Measurements from ENCODE around the gene TAOK3. TPM values are rescaled to one million over a fixed set of nuclear protein-coding genes. Genes with fewer than 3 reads are reported as not detected.

Gene TAOK3
- total RNA-seq, 2 experiments from 2014 or later: 60.2 to 63.4 TPM

DNA sequence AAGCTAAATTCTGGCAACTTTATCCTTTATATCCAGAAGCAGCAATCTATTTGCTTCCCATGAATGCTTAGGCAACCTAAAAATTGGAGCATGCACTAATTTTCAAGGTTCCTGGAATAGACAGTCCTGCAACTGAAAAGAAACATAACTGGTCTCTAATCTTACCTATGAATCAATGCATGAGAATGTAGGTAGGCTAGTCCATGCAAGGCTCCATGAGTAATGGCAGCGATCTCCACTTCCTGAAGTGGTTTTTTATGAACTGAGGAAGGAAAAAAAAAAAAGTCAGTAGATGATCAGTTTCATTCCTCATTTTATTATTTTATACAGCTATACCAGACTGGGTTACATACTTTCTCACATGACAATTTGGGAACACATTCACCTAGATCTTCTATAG lies 134.8 kb downstream of the TAOK3 start:
- Mint-ChIP-seq H3K27me3 (no peaks in the 10 kb centered on the region), H3K36me3 (peaks cover 43% of the 10 kb centered on the region), H3K4me1 (peaks cover 14% of the 10 kb centered on the region), H3K4me3 (no peak overlapping the region), H3K9me3 (no peaks in the 10 kb centered on the region), H3K27ac (no peak overlapping the region)
- POLR2A ChIA-PET: no interaction called here
- ATAC-seq (ENCODE audit: low read depth): no peak
- no peak for DNase-seq

DNA sequence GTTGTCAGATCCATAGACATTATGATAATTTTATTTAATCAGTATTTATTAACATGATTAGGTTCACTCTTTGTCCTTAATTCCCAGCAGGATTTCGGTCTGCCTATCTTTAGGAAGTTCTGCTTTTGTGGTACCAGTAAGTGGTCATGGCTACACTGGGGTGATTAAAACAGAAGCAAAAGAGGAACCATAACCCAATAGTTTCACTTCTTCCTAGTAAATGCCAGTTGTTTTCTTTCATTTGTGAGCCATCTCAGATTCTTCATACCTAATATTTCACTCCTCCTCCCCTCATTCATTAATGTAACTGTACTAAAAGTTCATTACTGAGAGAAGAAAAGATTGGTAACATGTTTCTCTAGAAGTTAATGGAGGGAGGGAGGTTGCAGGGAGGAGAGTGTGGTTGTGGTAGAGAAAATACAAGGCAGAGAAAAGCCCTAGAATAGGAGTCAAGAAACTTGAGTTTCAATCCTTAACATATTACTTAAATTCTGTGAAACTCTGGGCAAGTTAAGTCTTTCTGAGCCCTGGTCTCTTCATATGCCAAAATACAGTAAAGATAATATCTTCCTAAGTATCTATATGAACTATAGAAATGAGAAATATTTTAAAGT lies 135.5 kb downstream of the TAOK3 start:
- H3K4me3 Mint-ChIP-seq: no peak overlapping the region
- H3K27ac Mint-ChIP-seq: no peak overlapping the region
- DNase-seq: no peak
- peaks cover 48% of the 10 kb centered on the region for H3K36me3 Mint-ChIP-seq
- POLR2A ChIA-PET: no interaction called here
- no peaks in the 10 kb centered on the region for H3K9me3 Mint-ChIP-seq
- no peaks in the 10 kb centered on the region for H3K27me3 Mint-ChIP-seq
- peaks cover 14% of the 10 kb centered on the region for H3K4me1 Mint-ChIP-seq
- no peak for ATAC-seq (ENCODE audit: low read depth)

DNA sequence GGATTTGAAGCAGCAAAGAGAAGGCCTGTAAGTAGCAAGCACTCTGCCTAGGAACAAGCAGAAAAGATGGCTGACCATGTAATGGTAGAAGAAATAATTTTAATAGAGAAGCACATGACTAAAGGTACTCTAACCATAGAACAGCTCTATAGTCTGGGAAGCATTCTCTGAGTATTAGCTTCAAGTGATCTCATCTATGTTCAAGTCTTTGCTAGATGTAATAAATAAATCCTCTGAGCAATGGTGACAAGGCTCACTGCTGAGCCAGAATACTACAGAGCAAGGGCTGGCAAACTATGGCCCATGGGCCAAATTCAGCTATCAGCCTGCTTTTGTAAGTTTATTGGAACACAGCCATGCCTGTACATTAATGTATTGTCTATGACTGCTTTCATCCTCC lies 152.0 kb downstream of the TAOK3 start:
- ATAC-seq (ENCODE audit: low read depth) (no peak), DNase-seq (no peak)
- POLR2A ChIA-PET: no interaction called here
- peaks cover 2% of the 10 kb centered on the region for H3K4me1 Mint-ChIP-seq
- H3K9me3 Mint-ChIP-seq: no peaks in the 10 kb centered on the region
- H3K4me3 Mint-ChIP-seq: no peak overlapping the region
- no peaks in the 10 kb centered on the region for H3K27me3 Mint-ChIP-seq
- peaks cover 13% of the 10 kb centered on the region for H3K36me3 Mint-ChIP-seq
- H3K27ac Mint-ChIP-seq: no peak overlapping the region

DNA sequence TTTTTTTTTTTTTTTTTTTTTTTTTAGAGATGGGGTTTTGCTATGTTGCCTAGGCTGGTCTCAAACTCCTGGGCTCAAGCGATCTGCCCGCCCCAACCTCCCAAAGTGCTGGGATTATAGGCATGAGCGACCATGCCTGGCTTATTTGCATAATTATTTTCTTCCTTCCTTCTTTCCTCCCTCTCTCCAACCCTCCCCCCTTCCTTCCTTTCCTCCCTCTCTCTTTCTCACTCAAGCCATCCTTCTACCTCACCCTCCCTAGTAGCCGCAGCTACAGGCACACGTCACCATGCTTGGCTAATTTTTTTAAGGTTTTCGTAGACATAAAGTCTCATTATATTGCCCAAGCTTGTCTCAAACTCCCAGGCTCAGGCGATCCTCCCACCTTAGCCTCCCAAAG lies 152.9 kb downstream of the TAOK3 start:
- Mint-ChIP-seq H3K4me1 (peaks cover 2% of the 10 kb centered on the region), H3K27me3 (no peaks in the 10 kb centered on the region), H3K4me3 (no peak overlapping the region), H3K9me3 (no peaks in the 10 kb centered on the region), H3K27ac (no peak overlapping the region), H3K36me3 (peaks cover 13% of the 10 kb centered on the region)
- no peak for ATAC-seq (ENCODE audit: low read depth)
- POLR2A ChIA-PET: interaction anchor here (0.6 kb wide), 1 partner anchor 1720 kb away, joined by 3 read pairs; no protein-coding TSS in a partner anchor
- no peak for DNase-seq

DNA sequence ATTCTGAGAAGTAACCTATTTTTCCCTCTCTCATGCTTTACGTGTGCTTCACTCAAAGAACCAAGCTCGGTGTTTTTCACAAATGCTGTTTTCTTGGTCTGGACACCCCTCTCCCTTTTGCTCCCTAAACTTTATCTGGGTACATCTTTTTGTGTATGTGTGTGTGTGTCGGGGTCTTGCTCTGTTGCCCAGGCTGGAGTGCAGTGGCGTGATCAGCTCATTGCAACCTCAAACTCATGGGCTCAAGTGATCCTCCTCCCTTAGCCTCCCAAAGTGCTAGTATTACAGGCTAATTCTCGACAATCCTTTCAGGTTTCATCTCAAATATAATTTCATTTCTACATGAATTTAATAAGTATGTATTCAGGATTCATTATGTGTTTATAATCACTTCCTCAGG lies 153.6 kb downstream of the TAOK3 start:
- H3K4me1 Mint-ChIP-seq: peaks cover 2% of the 10 kb centered on the region
- POLR2A ChIA-PET: interaction anchor here (0.6 kb wide), 1 partner anchor 1719 kb away, joined by 3 read pairs; no protein-coding TSS in a partner anchor
- no peak overlapping the region for H3K27ac Mint-ChIP-seq
- no peaks in the 10 kb centered on the region for H3K27me3 Mint-ChIP-seq
- no peaks in the 10 kb centered on the region for H3K9me3 Mint-ChIP-seq
- ATAC-seq (ENCODE audit: low read depth) (no peak), DNase-seq (no peak)
- no peak overlapping the region for H3K4me3 Mint-ChIP-seq
- H3K36me3 Mint-ChIP-seq: peaks cover 13% of the 10 kb centered on the region

DNA sequence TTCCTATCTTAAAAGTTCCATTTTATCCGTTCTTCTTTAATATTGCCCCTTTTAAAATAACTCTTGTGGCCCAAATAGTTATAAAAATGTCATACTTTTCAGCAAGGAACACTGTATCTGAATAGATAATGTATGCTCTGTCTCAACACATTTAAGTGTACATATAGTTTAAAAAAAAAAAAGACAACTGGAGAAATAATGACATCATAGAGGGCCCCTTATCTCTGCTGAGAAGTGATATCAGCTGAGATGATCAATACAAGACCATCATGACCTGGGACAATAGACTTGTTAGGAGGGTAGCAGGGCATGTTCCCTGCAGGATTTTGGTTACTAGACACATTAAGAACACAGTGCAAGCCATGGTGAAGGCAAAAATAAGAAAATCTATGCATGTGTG lies 159.3 kb downstream of the TAOK3 start:
- DNase-seq (no peak), ATAC-seq (ENCODE audit: low read depth) (no peak)
- peaks cover 2% of the 10 kb centered on the region for H3K4me1 Mint-ChIP-seq
- H3K27me3 Mint-ChIP-seq: no peaks in the 10 kb centered on the region
- POLR2A ChIA-PET: no interaction called here
- H3K4me3 Mint-ChIP-seq: no peak overlapping the region
- peaks cover 6% of the 10 kb centered on the region for H3K36me3 Mint-ChIP-seq
- H3K9me3 Mint-ChIP-seq: no peaks in the 10 kb centered on the region
- H3K27ac Mint-ChIP-seq: no peak overlapping the region

DNA sequence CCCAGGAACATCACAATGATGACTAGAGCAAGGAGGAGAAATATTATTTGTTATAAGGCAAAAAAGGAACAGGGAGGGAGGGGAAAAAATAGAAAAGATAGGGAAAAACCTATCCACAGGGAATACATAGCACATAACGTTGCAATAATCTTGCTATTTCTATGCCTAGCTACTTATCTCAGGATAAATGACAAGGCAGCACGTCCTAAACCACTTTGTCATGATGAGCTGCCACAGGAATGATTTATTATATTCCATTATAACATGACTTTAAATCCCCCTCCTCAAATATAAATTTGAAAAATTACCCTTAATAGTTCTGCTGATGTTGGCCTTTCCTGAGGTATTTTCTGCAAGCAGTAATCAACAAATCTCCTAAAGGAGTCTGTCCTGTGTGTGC lies 160.1 kb downstream of the TAOK3 start:
- no peak overlapping the region for H3K27ac Mint-ChIP-seq
- POLR2A ChIA-PET: no interaction called here
- DNase-seq (no peak), ATAC-seq (ENCODE audit: low read depth) (no peak)
- H3K4me1 Mint-ChIP-seq: peaks cover 2% of the 10 kb centered on the region
- no peaks in the 10 kb centered on the region for H3K27me3 Mint-ChIP-seq
- H3K9me3 Mint-ChIP-seq: no peaks in the 10 kb centered on the region
- H3K36me3 Mint-ChIP-seq: peaks cover 6% of the 10 kb centered on the region
- H3K4me3 Mint-ChIP-seq: no peak overlapping the region

DNA sequence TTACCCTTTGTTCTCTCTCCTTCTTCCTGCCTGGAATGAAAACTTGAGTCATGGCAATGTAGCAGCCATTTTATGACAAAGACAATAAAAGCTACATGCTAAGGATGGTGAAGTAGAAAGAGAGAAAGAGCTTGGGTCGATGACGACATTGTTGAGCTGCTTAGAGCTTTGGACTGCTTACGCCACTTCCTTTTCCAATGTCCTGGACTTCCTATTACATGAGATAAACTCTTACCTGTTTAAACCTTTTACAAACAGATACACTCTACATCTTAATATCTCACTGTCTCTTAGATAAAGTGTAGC lies 166.6 kb downstream of the TAOK3 start:
- no peak overlapping the region for H3K27ac Mint-ChIP-seq
- H3K36me3 Mint-ChIP-seq: peaks cover 6% of the 10 kb centered on the region
- H3K27me3 Mint-ChIP-seq: no peaks in the 10 kb centered on the region
- H3K9me3 Mint-ChIP-seq: no peaks in the 10 kb centered on the region
- H3K4me1 Mint-ChIP-seq: peaks cover 7% of the 10 kb centered on the region
- no peak for DNase-seq
- POLR2A ChIA-PET: interaction anchor here (0.6 kb wide), 1 partner anchor 1463 kb away, joined by 4 read pairs; no protein-coding TSS in a partner anchor
- no peak for ATAC-seq (ENCODE audit: low read depth)
- no peak overlapping the region for H3K4me3 Mint-ChIP-seq

DNA sequence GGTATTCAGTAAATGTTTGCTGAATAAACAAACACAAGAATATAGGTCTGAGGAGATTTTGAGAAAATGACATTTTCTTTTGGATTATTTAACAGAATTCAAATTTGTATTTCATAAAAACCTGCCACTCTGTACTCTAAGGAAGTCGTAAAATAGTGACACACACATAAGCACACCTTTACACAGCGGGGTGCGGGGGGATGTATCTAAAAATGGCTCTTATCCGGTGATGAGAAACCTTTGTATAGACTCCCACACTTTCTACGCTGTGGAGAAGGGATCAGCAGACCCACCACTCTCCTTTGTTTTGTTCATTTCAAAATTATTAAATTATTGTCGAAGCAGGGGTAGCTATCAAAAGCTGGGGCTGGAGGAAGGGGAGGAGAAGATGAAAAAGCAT lies 178.7 kb downstream of the TAOK3 start:
- Mint-ChIP-seq H3K36me3 (peaks cover 19% of the 10 kb centered on the region), H3K9me3 (no peaks in the 10 kb centered on the region), H3K4me1 (peaks cover 2% of the 10 kb centered on the region), H3K27ac (no peak overlapping the region), H3K27me3 (no peaks in the 10 kb centered on the region), H3K4me3 (no peak overlapping the region)
- POLR2A ChIA-PET: no interaction called here
- DNase-seq (no peak), ATAC-seq (ENCODE audit: low read depth) (no peak)

DNA sequence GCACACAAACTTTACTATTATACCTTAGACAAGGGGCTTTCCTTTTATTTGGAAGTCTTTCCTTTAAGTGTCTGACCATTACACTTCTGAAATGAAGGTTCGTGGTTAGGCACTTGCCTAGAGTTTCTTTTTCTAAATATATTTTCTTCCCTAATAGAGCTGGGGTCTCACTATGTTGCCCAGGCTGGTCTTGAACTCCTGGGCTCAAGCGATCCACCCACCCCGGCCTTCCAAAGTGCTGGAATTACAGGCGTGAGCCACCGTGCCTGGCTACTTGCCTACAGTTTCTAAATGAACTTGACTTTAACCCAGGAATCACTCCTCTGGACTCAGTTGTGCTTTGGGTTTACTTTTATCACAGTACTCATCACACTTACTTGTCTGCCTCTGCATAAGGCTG lies 179.2 kb downstream of the TAOK3 start:
- POLR2A ChIA-PET: no interaction called here
- Mint-ChIP-seq H3K9me3 (no peaks in the 10 kb centered on the region), H3K36me3 (peaks cover 19% of the 10 kb centered on the region), H3K27ac (no peak overlapping the region), H3K4me1 (peaks cover 2% of the 10 kb centered on the region), H3K27me3 (no peaks in the 10 kb centered on the region), H3K4me3 (no peak overlapping the region)
- no peak for DNase-seq
- no peak for ATAC-seq (ENCODE audit: low read depth)

DNA sequence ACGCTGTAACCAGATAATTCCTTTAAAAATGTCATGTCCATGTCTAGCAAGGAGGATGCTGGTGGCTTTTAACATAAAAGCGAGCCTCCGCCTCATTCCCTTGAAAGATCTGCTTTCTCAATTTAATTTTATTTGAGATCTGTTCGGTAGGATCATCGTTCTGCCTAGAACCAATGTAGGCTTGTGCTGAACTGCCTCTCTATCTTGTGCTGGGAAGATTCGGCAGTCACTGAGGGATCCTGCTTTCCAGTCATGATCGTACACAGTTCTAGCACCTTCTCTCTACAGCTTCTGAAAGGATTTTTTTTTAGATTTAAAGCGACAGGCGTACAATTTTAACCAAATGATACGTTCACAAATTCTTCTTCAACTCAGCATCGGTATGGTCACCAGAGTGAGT lies 182.4 kb downstream of the TAOK3 start:
- H3K4me1 Mint-ChIP-seq: peaks cover 2% of the 10 kb centered on the region
- POLR2A ChIA-PET: no interaction called here
- ATAC-seq (ENCODE audit: low read depth): no peak
- no peaks in the 10 kb centered on the region for H3K9me3 Mint-ChIP-seq
- no peak for DNase-seq
- H3K27me3 Mint-ChIP-seq: no peaks in the 10 kb centered on the region
- H3K27ac Mint-ChIP-seq: no peak overlapping the region
- no peak overlapping the region for H3K4me3 Mint-ChIP-seq
- H3K36me3 Mint-ChIP-seq: peaks cover 14% of the 10 kb centered on the region

DNA sequence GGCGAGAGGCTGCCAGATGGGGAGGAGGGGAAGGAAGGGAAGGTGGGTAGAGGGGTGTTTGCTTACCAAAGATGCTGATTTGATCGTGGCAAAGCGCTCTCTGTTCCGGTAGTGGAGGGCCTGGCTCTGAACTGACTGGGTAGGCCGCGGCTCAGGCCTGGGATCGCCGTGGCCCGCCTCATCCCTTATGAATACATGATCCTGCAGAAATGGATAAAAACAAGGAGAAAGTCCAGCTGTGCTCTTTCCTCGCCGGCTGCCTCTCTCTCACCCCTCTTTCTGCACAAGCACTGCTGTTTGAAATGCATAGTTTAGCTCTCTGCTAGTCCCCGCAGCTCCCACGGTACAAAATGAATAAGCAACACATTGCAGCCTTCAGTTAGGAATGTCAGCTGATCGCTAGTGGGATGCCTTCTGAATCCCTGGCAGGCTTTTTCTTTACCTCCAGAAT lies 182.9 kb downstream of the TAOK3 start:
- peaks cover 13% of the 10 kb centered on the region for H3K36me3 Mint-ChIP-seq
- H3K27me3 Mint-ChIP-seq: no peaks in the 10 kb centered on the region
- H3K4me1 Mint-ChIP-seq: peaks cover 2% of the 10 kb centered on the region
- no peak for ATAC-seq (ENCODE audit: low read depth)
- H3K9me3 Mint-ChIP-seq: no peaks in the 10 kb centered on the region
- POLR2A ChIA-PET: no interaction called here
- no peak overlapping the region for H3K27ac Mint-ChIP-seq
- DNase-seq: no peak
- H3K4me3 Mint-ChIP-seq: no peak overlapping the region

DNA sequence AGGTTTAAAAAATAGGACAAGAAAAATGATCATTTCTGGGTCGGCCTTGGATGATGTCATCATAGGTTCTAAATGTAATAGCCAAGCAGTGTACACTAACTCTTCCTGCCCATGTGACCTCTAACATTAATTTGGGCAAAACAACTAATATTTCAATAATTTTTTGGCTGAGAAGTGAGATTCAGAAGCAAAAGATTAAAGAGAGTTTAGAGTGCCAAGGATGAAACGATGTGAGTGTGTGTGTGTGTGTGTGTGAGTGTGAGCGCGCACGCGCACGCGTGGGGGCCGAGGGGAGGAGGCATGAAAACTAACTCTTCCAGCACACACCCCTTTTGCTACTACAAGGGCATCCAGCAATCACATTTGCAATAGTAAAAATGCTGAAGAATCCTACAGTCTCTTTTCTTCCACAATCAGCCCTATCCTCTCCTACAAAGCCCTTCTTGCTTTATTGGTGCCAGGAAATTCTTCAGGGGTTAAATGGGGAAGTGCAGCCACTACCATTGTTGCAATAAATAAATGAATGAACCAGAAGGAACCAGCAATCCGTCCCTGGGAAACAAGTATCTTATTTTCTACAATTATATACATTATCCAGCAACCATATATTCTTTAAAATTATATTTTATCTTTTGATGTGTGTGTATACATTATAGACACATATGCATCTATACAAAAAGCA lies 183.9 kb downstream of the TAOK3 start:
- H3K27ac Mint-ChIP-seq: no peak overlapping the region
- DNase-seq (no peak), ATAC-seq (ENCODE audit: low read depth) (no peak)
- no peaks in the 10 kb centered on the region for H3K27me3 Mint-ChIP-seq
- H3K4me3 Mint-ChIP-seq: no peak overlapping the region
- no peaks in the 10 kb centered on the region for H3K9me3 Mint-ChIP-seq
- peaks cover 9% of the 10 kb centered on the region for H3K36me3 Mint-ChIP-seq
- POLR2A ChIA-PET: interaction anchor here (0.6 kb wide), 1 partner anchor 53 kb away, joined by 4 read pairs; the partner anchor contains the start of gene PEBP1
- H3K4me1 Mint-ChIP-seq: no peaks in the 10 kb centered on the region

DNA sequence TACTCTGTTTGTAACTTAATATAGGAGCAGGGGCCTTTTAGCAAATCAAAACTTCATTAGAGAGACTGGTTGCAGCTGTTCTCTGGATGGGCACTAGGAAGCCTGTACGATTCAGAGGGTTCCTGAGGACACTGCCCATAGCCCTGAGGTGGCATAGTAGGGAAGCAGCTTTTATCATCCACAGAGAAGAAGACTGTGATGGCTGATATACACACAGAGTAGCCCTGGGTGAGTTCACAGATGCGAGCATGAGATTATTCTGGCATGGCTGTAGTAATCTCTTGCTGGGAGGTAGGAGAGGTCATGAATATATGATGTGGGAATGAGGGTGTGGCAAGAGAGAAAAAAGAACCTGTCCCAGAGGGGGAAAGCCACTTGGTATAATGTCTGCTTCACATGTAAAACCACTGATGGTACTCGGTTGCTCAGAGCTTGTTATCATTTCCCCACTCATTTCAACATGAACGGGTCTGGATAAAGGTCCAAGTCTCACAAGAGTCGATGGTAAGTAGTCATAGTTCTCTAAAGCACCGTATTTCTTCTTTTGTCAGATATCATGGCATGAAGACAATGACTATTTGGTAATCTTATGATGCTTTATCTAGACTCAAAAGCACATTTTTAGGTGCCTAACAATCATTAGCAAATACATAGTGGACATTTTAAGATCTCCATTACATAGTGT lies 184.8 kb downstream of the TAOK3 start:
- Mint-ChIP-seq H3K4me1 (no peaks in the 10 kb centered on the region), H3K36me3 (peaks cover 7% of the 10 kb centered on the region), H3K27me3 (no peaks in the 10 kb centered on the region), H3K4me3 (no peak overlapping the region), H3K27ac (no peak overlapping the region), H3K9me3 (no peaks in the 10 kb centered on the region)
- POLR2A ChIA-PET: no interaction called here
- DNase-seq (no peak), ATAC-seq (ENCODE audit: low read depth) (no peak)
